Measurements from ENCODE around the gene LRRC36.

Gene LRRC36

DNA sequence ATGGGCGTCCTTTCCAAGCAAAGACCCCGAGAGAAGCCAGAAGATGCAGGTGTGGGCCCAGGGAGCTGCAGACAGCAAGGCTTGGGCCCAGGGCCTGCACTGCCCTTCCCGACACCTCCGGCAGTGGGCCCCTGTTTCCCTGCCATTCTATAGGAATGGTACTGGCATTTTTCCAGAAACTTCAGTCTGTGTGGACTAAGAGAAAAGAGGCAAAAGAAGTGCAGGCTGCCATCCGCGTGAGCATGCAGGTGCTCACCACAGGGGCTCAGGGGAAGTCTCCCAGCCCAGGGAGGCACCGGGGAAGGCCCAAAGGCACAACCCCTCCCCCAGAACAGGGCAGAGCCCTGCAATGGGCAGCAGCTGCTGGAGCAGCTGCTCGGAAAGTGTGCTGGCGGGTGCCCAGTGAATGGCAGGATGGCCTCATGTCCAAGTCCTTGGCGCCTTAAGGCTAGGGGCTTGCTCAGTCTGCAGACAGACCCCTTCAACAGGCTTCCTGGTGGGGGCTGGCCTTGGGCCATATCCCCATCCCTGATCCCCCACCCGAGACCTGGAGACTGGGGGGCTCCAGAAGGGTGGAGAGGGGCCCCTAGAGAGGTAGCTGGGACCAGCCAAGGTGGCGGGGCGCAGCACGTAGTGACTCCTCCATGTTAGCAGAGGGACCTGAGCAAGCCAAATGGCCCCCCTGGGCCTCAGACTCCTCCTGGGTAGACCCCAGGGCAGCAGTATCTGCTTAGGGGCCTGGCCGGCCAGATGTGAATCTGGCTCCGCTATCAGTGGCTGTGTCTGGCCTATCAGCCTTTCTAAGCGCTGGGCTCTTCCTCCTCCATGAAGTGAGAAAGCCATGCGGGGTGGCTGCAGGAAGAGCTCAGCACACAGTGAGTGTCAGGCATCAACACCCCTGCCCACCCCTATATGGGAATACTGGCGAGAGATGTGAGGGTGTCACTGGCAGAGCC is 73.4 kb downstream of the LRRC36 start:
- no peaks in the 10 kb centered on the region for H4K20me1 ChIP-seq (ENCODE audit: control insufficient read depth, insufficient read depth, low read depth, low read length)
- no peaks in the 10 kb centered on the region for H3K9me2 ChIP-seq (replicated peaks; ENCODE audit: control insufficient read depth, low read length)
- H3K4me3 ChIP-seq (ENCODE audit: low read length): no peak overlapping the region
- H3K27ac ChIP-seq (ENCODE audit: low read depth, low read length): no peak overlapping the region
- no peaks in the 10 kb centered on the region for H3K4me1 ChIP-seq (ENCODE audit: control insufficient read depth, low read length)
- H3K4me2 ChIP-seq (ENCODE audit: low read length): no peak overlapping the region
- H3K79me2 ChIP-seq (ENCODE audit: control insufficient read depth, low read length): no peaks in the 10 kb centered on the region
- no peaks in the 10 kb centered on the region for H3K36me3 ChIP-seq (ENCODE audit: control insufficient read depth, low read length)
- H3K9me3 ChIP-seq (ENCODE audit: control insufficient read depth, insufficient read depth, low read length): no peaks in the 10 kb centered on the region
- TF ChIP-seq EZH2phosphoT487 (IDR thresholded peaks at IDR 0.05; ENCODE audit: borderline replicate concordance, low read length): no peak
- TF ChIP-seq, protein P1, sequence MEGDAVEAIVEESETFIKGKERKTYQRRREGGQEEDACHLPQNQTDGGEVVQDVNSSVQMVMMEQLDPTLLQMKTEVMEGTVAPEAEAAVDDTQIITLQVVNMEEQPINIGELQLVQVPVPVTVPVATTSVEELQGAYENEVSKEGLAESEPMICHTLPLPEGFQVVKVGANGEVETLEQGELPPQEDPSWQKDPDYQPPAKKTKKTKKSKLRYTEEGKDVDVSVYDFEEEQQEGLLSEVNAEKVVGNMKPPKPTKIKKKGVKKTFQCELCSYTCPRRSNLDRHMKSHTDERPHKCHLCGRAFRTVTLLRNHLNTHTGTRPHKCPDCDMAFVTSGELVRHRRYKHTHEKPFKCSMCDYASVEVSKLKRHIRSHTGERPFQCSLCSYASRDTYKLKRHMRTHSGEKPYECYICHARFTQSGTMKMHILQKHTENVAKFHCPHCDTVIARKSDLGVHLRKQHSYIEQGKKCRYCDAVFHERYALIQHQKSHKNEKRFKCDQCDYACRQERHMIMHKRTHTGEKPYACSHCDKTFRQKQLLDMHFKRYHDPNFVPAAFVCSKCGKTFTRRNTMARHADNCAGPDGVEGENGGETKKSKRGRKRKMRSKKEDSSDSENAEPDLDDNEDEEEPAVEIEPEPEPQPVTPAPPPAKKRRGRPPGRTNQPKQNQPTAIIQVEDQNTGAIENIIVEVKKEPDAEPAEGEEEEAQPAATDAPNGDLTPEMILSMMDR (IDR thresholded peaks at IDR 0.05; ENCODE audit: low read depth, low read length, poor library complexity, severe bottlenecking): peak; percentile 40
- no peaks in the 10 kb centered on the region for H3F3A ChIP-seq (ENCODE audit: control insufficient read depth, insufficient read depth)
- peaks cover 10% of the 10 kb centered on the region for H3K27me3 ChIP-seq (ENCODE audit: control insufficient read depth, low read length)

DNA sequence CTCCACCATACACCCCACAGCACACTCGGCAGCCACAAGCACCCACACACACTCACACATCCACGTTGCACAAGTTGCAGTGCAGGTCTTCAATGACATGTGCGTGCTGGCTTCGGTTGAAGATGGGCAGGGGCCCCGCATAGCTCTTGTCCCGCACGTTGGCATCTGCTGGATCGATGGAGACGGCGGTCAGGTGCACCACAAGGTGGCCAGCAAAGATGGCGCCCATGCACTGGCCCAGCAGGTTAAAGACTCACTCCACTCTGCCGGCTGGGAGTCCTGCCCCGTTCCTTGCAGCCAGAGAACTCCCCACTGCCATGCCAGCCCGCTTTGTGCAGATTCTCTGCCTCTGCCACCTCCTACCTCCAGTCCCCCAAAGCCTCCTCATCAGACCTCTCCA is 74.3 kb downstream of the LRRC36 start:
- no peaks in the 10 kb centered on the region for H3F3A ChIP-seq (ENCODE audit: control insufficient read depth, insufficient read depth)
- H3K36me3 ChIP-seq (ENCODE audit: control insufficient read depth, low read length): no peaks in the 10 kb centered on the region
- H3K27ac ChIP-seq (ENCODE audit: low read depth, low read length): no peak overlapping the region
- H4K20me1 ChIP-seq (ENCODE audit: control insufficient read depth, insufficient read depth, low read depth, low read length): no peaks in the 10 kb centered on the region
- H3K79me2 ChIP-seq (ENCODE audit: control insufficient read depth, low read length): no peaks in the 10 kb centered on the region
- no peak overlapping the region for H3K4me2 ChIP-seq (ENCODE audit: low read length)
- no peaks in the 10 kb centered on the region for H3K4me1 ChIP-seq (ENCODE audit: control insufficient read depth, low read length)
- no peaks in the 10 kb centered on the region for H3K9me3 ChIP-seq (ENCODE audit: control insufficient read depth, insufficient read depth, low read length)
- TF ChIP-seq, protein P1 (IDR thresholded peaks at IDR 0.05; ENCODE audit: low read depth, low read length, poor library complexity, severe bottlenecking): no peak
- no peak for TF ChIP-seq EZH2phosphoT487 (IDR thresholded peaks at IDR 0.05; ENCODE audit: borderline replicate concordance, low read length)
- H3K4me3 ChIP-seq (ENCODE audit: low read length): no peak overlapping the region
- peaks cover 1% of the 10 kb centered on the region; the same call in 1 of the 2 replicates for H3K27me3 ChIP-seq (ENCODE audit: control insufficient read depth, low read length)
- H3K9me2 ChIP-seq (replicated peaks; ENCODE audit: control insufficient read depth, low read length): no peaks in the 10 kb centered on the region

DNA sequence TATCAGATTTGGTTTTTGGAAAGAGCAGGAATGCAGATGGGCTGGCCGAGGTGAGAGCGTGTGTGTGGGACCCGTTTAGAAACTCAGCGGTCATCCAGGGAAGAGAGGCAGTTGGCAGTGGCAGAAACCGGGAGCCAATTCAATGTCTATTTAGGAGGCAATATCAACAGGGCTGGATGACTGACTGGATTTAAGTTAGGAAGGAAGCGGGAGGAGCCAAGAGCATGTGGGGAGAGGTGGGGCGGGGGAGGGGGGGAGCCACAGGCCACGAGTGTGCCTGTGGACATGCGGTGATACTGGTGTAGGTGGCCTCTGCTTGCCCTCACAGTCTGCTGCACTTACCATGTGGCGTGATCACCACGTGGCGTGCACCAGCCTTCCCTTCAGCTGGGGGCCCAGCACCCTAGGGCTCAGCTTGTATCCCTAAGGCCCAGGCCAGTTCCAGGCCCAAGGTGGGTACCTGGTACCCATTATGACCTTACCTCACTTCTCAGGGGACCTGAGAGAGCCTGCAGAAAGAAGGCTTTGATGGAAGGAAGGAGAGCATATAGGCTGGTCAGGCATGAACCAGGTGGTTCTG is 77.5 kb downstream of the LRRC36 start:
- no peak for TF ChIP-seq EZH2phosphoT487 (IDR thresholded peaks at IDR 0.05; ENCODE audit: borderline replicate concordance, low read length)
- TF ChIP-seq, protein P1 (IDR thresholded peaks at IDR 0.05; ENCODE audit: low read depth, low read length, poor library complexity, severe bottlenecking): no peak
- Histone ChIP-seq H3K9me3 (ENCODE audit: control insufficient read depth, insufficient read depth, low read length) (no peaks in the 10 kb centered on the region), H3K4me3 (ENCODE audit: low read length) (no peak overlapping the region), H3K4me1 (ENCODE audit: control insufficient read depth, low read length) (no peaks in the 10 kb centered on the region), H4K20me1 (ENCODE audit: control insufficient read depth, insufficient read depth, low read depth, low read length) (no peaks in the 10 kb centered on the region), H3F3A (ENCODE audit: control insufficient read depth, insufficient read depth) (no peaks in the 10 kb centered on the region), H3K36me3 (ENCODE audit: control insufficient read depth, low read length) (no peaks in the 10 kb centered on the region), H3K9me2 (replicated peaks; ENCODE audit: control insufficient read depth, low read length) (no peaks in the 10 kb centered on the region), H3K4me2 (ENCODE audit: low read length) (no peak overlapping the region), H3K27me3 (ENCODE audit: control insufficient read depth, low read length) (no peaks in the 10 kb centered on the region), H3K79me2 (ENCODE audit: control insufficient read depth, low read length) (no peaks in the 10 kb centered on the region), H3K27ac (ENCODE audit: low read depth, low read length) (no peak overlapping the region)
